Measurements from ENCODE around the gene PROX1.

DNA sequence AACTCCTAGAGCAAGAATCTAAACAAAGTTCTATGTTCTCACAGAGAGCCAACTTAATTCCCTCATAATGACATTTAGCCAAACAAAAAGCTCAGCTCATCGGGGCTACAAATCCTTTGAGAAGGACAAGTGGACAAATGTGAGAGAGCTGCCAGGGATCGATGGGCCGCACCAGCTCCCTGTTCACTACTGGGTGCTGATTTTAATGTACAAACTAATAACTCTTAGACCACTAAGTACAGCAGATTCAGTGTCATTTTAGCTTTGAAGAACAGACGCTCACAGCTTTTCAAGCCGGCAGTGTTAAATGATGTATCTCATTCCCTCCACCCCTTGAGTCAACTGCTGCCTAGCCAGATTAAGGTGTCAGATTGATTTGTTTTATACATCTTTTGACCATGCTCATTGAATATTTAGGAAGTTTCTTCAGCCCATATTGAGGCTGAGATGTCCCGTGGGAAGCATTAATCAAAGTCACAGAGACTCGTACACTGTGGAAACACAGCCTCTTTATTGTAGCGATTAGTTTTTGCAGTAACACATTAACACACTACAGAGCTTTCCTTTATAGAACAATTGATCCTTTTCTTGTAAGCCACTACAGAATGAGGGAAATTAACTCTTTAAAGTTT is 21.1 kb downstream of the PROX1 start:
- TF ChIP-seq, protein P1, sequence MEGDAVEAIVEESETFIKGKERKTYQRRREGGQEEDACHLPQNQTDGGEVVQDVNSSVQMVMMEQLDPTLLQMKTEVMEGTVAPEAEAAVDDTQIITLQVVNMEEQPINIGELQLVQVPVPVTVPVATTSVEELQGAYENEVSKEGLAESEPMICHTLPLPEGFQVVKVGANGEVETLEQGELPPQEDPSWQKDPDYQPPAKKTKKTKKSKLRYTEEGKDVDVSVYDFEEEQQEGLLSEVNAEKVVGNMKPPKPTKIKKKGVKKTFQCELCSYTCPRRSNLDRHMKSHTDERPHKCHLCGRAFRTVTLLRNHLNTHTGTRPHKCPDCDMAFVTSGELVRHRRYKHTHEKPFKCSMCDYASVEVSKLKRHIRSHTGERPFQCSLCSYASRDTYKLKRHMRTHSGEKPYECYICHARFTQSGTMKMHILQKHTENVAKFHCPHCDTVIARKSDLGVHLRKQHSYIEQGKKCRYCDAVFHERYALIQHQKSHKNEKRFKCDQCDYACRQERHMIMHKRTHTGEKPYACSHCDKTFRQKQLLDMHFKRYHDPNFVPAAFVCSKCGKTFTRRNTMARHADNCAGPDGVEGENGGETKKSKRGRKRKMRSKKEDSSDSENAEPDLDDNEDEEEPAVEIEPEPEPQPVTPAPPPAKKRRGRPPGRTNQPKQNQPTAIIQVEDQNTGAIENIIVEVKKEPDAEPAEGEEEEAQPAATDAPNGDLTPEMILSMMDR (IDR thresholded peaks at IDR 0.05) = no peak
- no peak for TF ChIP-seq POLR2A (IDR thresholded peaks at IDR 0.05)

All from esophagus squamous epithelium (tissue), 4 donors.